ENCODE data around the gene PGAP6.
"Not testable (repeated sequence)": the region's sequence is repeated elsewhere in the genome, so short reads cannot be mapped to it uniquely, and the experiment has no call there.

PGAP6 gene

DNA sequence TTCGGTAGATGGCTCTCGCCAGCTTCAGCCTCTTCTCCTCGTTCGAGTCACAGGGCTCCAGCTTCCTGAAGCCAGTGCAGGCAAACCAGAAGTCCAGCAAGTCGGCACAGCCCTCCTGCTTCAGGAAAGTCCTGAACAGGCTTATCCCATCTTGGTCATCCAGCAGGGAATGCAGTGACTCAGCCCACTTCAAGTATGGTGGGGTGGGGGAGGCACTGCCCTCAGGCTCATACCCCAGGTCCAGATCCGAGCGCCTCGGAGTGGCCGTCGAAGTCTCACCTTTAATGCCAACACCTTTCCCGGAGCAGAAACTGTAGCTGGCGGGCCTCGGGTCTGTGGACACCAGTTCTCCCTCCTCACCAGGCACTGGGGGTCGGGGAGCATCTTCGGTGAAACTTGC is 35.2 kb downstream of the PGAP6 start:
- no peak for DNase-seq

- DNase-seq: no peak
These were observed 36.0 kb downstream of the PGAP6 start for GRCh38 chr16:345772-346171.

GRCh38 chr16:342455-343213 is 39.1 kb downstream of the PGAP6 start:
- DNase-seq: no peak

DNA sequence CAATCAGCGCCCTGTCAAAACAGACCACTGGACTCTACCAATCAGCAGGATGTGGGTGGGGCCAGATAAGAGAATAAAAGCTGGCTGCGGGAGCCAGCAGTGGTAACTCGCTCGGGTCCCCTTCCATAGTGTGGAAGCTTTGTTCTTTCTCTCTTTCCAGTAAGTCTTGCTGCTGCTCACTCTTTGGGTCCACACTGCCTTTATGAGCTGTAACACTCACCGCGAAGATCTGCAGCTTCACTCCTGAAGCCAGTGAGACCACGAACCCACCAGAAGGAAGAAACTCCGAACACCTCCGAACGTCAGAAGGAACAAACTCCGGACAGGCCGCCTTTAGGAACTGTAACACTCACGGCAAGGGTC is 39.8 kb downstream of the PGAP6 start:
- DNase-seq: not testable (repeated sequence)

GRCh38 chr16:341095-341973 is 40.4 kb downstream of the PGAP6 start:
- not testable (repeated sequence) for DNase-seq

DNA sequence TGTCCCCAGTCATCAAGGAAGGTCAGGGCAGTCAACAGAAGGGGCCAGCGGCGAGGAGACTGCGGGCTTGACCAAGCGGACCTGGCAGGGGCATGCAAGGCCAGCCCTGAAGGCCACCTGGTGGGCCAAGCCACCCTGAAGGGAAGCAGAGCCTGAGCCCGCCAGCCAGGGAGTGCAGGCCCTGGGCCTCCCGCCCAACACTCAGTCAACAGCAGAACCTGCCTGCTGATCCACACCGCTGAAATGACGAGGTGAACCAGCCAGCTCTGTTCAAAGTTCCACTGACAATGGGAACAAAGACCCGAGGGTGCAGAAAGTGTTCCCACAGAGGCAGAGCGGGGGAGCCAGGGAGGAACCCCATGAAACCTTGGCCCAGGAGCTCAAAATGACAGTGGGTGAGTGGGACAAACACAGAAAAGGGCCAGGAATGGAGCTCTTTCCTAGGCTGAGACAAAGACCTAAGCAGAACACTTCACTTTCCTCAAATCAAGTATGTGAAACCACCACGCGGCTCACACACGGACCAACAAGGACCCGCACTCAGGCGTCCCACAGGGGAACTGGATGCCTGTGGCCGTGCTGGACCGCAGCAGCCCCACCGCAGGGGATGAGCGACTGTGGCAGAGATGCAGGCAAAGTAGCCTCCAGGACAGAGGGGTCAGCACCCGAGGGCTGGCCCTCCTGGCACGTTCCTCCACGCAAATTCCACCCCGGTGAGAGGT is 41.2 kb downstream of the PGAP6 start:
- DNase-seq: no peak

- DNase-seq: no peak
These were observed 42.1 kb downstream of the PGAP6 start for GRCh38 chr16:339680-340079.

DNA sequence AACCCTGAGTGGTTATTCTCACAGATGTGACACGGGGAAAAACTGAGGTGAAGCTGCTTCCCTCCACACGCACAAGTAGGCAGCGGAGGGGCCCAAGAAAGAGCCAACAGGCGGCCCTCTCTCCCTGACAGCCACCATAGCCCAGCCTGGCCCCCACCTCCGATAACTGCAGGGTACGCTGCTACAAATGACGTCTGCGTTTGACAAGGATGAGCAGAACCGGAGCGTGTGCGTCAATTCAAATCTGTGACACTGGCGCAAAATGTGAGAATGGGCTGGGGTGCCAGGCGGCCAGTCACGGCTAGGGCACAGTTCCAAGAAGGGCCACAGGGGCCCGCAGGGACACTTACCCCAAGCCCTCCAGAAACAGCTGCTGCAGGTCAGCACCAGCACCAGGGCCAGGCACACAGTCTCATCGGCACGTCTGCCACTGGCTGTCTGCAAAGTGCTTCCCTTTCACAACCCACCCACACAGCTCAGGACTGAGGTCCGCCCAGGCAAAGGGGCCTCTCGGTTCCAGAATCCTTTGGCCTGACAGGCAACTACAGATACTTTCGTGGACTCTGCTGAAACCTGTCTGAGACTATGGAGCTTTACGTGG is 43.7 kb downstream of the PGAP6 start:
- no peak for DNase-seq

DNA sequence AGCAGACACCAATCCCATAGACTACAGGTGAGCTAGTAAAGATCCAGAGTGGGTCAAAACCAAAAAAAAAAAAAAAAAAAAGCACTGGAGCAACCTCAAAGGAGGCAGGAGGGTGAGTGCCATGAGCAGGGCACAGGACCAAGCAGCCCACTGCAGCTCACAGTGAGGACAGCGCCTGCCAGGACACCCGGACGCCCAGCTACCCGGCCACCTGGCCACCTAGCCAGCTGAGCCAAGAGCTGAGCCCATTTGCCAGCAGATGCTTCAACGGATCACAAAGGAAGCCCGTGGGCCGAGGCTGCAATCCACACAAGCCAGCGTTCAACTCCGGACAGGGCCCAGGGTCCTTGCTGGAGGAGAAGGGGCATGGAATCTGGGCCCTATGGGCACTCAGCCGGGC is 44.3 kb downstream of the PGAP6 start:
- DNase-seq: no peak

DNA sequence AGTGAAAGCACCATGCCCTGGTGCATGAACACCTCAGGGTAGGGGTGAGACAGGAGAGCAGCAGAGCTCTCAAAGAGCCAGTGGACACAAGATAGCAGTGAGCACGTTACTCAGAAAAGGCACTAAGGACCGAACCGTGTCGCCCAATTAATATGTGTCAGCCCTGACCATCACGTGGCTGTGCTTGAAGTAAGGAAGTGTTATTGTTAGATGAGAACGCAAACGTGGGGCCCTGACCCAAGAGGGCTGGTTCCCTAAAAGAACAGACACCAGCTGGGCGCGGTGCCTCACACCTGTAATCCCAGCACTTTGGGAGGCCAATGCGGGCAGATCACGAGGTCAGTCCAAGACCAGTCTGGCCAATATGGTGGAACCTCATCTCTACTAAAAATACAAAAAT is 45.5 kb downstream of the PGAP6 start:
- no peak for DNase-seq

DNA sequence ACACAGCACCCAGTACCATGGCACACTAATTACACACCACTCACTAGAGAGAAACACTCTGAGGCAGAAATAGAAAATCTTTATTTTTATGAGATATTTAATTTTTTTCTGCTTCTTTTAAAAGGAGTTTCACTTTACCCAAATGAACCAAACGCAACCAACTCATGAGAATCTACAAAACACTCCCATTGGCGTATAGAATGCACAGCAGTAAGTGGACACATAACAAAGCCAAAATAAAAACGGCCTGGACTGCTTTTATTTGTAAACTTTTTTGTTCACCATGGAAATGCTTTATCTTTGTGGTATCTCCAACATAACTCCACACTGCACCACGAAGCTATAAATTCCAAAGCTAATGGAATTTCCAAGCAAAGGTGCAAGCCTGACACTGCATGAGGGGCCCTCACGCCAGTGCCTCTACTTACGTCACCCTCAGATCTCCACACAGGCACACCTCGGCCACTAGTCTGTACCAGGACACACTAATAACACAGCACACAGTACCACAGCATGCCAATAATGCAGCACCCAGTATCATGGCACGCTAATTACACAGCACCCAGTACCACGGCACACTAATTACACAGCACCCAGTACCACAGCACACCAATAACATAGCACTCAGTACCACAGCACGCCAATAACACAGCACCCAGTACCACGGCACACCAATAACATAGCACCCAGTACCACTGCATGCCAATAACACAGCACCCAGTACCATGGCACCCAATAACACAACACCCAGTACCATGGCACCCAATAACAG is 46.7 kb downstream of the PGAP6 start:
- DNase-seq: not testable (repeated sequence)

DNA sequence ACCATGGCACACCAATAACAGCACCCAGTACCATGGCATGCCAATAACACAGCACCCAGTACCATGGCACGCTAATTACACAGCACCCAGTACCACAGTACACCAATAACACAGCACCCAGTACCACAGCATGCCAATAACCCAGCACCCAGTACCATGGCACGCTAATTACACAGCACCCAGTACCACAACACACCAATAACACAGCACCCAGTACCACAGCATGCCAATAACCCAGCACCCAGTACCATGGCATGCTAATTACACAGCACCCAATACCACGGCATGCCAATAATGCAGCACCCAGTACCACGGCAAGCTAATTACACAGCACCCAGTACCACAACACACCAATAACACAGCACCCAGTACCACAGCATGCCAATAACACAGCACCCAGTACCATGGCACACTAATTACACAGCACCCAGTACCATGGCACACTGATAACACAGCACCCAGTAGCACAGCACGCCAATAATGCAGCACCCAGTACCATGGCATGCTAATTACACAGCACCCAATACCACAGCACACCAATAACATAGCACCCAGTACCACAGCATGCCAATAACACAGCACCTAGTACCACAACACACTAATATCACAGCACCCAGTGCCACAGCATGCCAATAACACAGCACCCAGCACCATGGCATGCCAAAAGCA is 47.5 kb downstream of the PGAP6 start:
- not testable (repeated sequence) for DNase-seq

GRCh38 chr16:333406-334094 is 48.2 kb downstream of the PGAP6 start:
- no peak for DNase-seq

DNA sequence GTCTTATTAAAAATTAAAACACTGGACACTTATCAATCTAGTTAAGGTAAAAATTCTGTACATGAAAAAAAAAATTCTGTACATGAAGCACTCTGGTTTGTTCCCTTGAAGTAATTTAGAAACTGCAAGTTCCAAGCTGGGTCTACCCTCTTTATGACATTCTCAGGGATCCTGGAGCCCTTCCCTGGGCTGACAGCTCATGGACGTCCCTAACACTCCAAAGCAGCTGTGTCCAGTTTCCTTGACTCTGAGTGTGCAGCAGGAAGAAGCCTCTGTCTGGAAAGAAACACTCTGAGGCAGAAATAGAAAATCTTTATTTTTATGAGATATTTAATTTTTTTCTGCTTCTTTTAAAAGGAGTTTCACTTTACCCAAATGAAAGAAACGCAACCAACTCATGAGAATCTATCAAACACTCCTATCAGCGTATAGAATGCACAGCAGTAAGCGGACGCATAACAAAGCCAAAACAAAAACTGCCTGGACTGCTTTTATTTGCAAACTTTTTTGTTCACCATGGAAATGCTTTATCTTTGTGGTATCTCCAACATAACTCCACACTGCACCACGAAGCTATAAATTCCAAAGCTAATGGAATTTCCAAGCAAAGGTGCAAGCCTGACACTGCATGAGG is 50.5 kb downstream of the PGAP6 start:
- not testable (repeated sequence) for DNase-seq

DNA sequence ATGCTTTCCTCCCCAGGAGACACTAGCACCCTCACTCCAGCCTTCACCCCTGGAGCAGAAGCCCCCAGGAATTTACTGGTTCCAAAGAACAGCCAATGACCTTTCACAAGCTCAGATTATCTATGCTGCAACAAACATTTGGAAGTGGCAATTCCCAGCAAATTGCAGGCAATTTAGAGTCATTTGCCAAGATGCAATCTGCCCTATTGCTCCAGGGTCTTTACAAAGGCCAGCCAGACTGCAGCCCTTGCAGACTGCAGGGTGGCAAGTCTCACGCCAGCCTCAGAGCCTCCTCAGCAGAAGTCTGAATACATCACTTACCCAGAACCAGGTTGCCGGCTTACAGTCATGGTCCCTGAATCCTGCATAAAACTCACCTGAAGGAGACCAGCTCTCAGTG is 51.0 kb downstream of the PGAP6 start:
- no peak for DNase-seq

DNA sequence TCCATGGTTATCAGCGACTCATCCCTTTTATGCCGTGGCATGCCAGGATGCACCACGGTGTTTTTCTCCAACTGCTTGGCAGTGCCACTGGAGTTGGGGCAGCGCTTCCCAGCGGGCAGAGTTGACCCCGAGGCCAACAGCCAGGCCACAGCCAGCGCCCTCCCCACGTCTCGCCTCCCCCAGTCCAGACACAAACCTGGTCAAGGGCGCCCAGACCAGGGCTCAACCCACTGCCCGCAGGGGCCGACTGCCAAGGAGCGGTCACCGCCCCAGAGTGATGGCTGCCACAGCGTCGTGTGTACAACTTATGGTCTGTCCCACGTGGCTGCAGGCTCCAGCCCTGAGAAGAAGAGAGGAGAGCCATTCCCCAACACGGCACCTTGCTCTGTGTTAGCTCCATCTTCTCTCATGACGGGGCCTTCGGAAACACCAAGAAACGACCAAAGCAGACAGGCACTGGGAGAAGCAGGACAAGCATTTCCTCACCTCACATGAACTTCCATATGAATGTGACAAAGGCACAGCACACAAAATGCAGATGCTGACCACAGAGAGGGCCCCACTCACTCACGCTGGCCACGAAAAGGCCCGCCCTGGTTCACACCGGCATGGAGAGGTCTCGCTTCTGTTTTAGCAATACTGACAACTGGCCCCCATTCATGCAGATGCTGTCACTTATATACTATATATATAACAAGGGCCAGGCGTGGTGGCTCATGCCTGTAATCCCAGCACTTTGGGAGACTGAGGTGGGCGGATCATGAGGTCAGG is 56.2 kb downstream of the PGAP6 start:
- no peak for DNase-seq

- DNase-seq: no peak
These were observed 57.1 kb downstream of the PGAP6 start for GRCh38 chr16:324451-325334.

DNA sequence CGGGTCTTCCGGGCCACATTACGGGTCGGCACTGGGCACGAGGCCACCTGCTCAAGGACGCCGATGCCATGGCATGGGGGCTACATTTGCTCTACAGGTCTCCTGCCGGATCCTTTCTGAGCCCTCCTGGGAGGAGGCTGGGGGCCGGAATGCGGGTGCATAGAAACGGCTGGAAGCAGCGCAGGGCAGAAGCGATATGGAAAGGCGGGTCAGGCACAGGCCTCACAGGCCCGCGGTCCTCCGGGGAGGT is 57.7 kb downstream of the PGAP6 start:
- DNase-seq: no peak
